ENCODE measurements around the gene DNAJB1. TPM values are rescaled to one million over a fixed set of nuclear protein-coding genes. Genes with fewer than 3 reads are reported as not detected.

The DNAJB1 gene

DNA sequence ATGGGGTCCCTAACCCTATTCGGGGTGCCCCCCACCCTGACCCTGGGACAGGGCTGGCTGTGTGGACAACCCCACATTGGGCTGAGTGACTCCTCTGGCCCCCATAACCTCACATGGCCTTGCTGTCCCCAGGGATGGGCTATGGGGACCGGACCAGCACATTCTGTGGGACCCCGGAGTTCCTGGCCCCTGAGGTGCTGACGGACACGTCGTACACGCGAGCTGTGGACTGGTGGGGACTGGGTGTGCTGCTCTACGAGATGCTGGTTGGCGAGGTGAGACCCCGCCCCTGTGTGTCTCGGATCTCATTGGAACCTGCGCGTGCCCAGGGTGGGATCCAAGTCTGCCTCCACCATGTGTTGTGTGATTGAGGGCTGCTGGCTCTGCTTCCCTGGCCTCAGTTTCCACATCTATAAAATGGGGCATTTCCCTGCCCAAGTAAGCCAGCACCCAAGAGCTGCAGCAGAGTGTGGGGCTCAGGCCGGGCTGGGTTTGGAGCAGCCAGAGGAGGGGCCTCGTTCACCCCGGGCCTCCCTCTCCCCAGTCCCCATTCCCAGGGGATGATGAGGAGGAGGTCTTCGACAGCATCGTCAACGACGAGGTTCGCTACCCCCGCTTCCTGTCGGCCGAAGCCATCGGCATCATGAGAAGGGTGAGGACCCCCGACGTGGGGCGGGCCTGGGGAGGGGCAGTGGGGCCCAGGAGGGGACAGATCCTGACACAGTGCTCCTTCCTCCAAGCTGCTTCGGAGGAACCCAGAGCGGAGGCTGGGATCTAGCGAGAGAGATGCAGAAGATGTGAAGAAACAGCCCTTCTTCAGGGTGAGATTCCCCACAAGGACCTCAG lies 47.9 kb downstream of the DNAJB1 start:
- Histone ChIP-seq H3K23ac (ENCODE audit: low read length in 2 of 2) (no peak overlapping the region), H3K27ac (ENCODE audit: low read length, poor library complexity, severe bottlenecking) (no peak overlapping the region), H4K8ac (ENCODE audit: low read length) (no peak overlapping the region), H3K14ac (ENCODE audit: low read length in 2 of 2) (no peak overlapping the region), H3K18ac (ENCODE audit: low read depth in 1 of 2, low read length in 2 of 2) (no peak overlapping the region), H2BK120ac (ENCODE audit: low read depth, low read length) (no peak overlapping the region), H2BK5ac (ENCODE audit: low read depth, low read length, poor library complexity, severe bottlenecking) (no peak overlapping the region), H3K4me2 (ENCODE audit: low read length, poor library complexity, severe bottlenecking) (no peak overlapping the region), H2AFZ (ENCODE audit: low read depth, low read length) (no peak overlapping the region), H3K4me3 (ENCODE audit: insufficient read depth in 1 of 2, low read depth in 1 of 2, low read length in 2 of 2) (no peak overlapping the region), H2BK12ac (ENCODE audit: low read length in 2 of 2) (no peak overlapping the region), H3K36me3 (ENCODE audit: control insufficient read depth in 1 of 2, insufficient read depth in 2 of 2, low read depth in 1 of 2, low read length in 2 of 2) (peaks cover 42 to 73% of the 10 kb centered on the region in 2 experiments), H2BK15ac (ENCODE audit: low read depth, poor library complexity, severe bottlenecking) (no peak overlapping the region), H3K27me3 (ENCODE audit: control insufficient read depth in 1 of 2, insufficient read depth in 1 of 2, low read length in 2 of 2) (peaks cover 0 to 17% of the 10 kb centered on the region in 2 experiments), H3K4ac (ENCODE audit: low read depth in 1 of 2, low read length in 2 of 2) (no peak overlapping the region), H3K79me1 (replicated peaks; ENCODE audit: low read length, poor library complexity, severe bottlenecking) (no peaks in the 10 kb centered on the region), H2AK5ac (ENCODE audit: low read length, severe bottlenecking) (no peak overlapping the region), H3K9me3 (ENCODE audit: control insufficient read depth, low read length) (no peaks in the 10 kb centered on the region), H3K4me1 (ENCODE audit: control insufficient read depth, insufficient read depth, low read depth, low read length) (peaks cover 17% of the 10 kb centered on the region), H4K91ac (ENCODE audit: low read length) (no peak overlapping the region), H3K9ac (ENCODE audit: low read length) (no peak overlapping the region)
- 91% methylated on average over 31 of the region's 32 CpGs for WGBS
- DNase-seq: no peak

DNA sequence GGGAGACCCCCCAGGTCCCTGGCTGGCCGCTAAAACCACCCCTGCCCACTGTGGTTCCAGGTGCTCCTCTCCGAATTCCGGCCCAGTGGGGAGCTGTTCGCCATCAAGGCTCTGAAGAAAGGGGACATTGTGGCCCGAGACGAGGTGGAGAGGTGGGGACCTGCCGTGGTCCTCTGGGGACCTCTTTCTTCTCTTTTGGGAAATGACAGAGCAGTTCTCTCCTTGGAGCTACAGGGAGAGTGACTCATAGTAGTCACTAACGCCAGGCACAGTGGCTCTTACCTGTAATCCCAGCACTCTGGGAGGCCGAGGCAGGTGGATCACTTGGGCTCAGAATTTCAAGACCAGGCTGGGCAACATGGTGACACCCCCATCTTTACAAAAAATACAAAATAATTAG lies 50.4 kb downstream of the DNAJB1 start:
- 87% methylated on average over 8 of the region's 9 CpGs for WGBS
- no peak for DNase-seq

GRCh38 chr19:14467391-14467790 lies 50.8 kb downstream of the DNAJB1 start:
- Histone ChIP-seq H3K79me1 (replicated peaks; ENCODE audit: low read length, poor library complexity, severe bottlenecking) (peaks cover 3% of the 10 kb centered on the region), H3K14ac (ENCODE audit: low read length in 2 of 2) (no peak overlapping the region), H4K91ac (ENCODE audit: low read length) (no peak overlapping the region), H3K4ac (ENCODE audit: low read depth in 1 of 2, low read length in 2 of 2) (no peak overlapping the region), H2BK5ac (ENCODE audit: low read depth, low read length, poor library complexity, severe bottlenecking) (no peak overlapping the region), H3K4me3 (ENCODE audit: insufficient read depth in 1 of 2, low read depth in 1 of 2, low read length in 2 of 2) (no peak overlapping the region), H2BK15ac (ENCODE audit: low read depth, poor library complexity, severe bottlenecking) (no peak overlapping the region), H2AK5ac (ENCODE audit: low read length, severe bottlenecking) (no peak overlapping the region), H3K27ac (ENCODE audit: low read length, poor library complexity, severe bottlenecking) (no peak overlapping the region), H2BK120ac (ENCODE audit: low read depth, low read length) (no peak overlapping the region), H3K9me3 (ENCODE audit: control insufficient read depth, low read length) (no peaks in the 10 kb centered on the region), H3K4me1 (ENCODE audit: control insufficient read depth, insufficient read depth, low read depth, low read length) (peaks cover 8% of the 10 kb centered on the region), H3K18ac (ENCODE audit: low read depth in 1 of 2, low read length in 2 of 2) (no peak overlapping the region), H3K36me3 (ENCODE audit: control insufficient read depth in 1 of 2, insufficient read depth in 2 of 2, low read depth in 1 of 2, low read length in 2 of 2) (peaks cover 68 to 82% of the 10 kb centered on the region in 2 experiments), H4K8ac (ENCODE audit: low read length) (no peak overlapping the region), H3K9ac (ENCODE audit: low read length) (no peak overlapping the region), H2BK12ac (ENCODE audit: low read length in 2 of 2) (no peak overlapping the region), H3K4me2 (ENCODE audit: low read length, poor library complexity, severe bottlenecking) (no peak overlapping the region), H2AFZ (ENCODE audit: low read depth, low read length) (no peak overlapping the region), H3K27me3 (ENCODE audit: control insufficient read depth in 1 of 2, insufficient read depth in 1 of 2, low read length in 2 of 2) (peaks cover 0 to under 1% of the 10 kb centered on the region in 2 experiments), H3K23ac (ENCODE audit: low read length in 2 of 2) (no peak overlapping the region)
- 90% methylated on average over 10 of the region's 12 CpGs for WGBS
- DNase-seq: no peak

More for the DNA sequence above, 50.4 kb downstream of the DNAJB1 start:
- Histone ChIP-seq H3K79me1 (replicated peaks; ENCODE audit: low read length, poor library complexity, severe bottlenecking) (peaks cover 3% of the 10 kb centered on the region), H2BK5ac (ENCODE audit: low read depth, low read length, poor library complexity, severe bottlenecking) (no peak overlapping the region), H3K4ac (ENCODE audit: low read depth in 1 of 2, low read length in 2 of 2) (no peak overlapping the region), H3K4me1 (ENCODE audit: control insufficient read depth, insufficient read depth, low read depth, low read length) (peaks cover 12% of the 10 kb centered on the region), H3K27me3 (ENCODE audit: control insufficient read depth in 1 of 2, insufficient read depth in 1 of 2, low read length in 2 of 2) (peaks cover 0 to 5% of the 10 kb centered on the region in 2 experiments), H3K14ac (ENCODE audit: low read length in 2 of 2) (no peak overlapping the region), H2BK120ac (ENCODE audit: low read depth, low read length) (no peak overlapping the region), H2BK12ac (ENCODE audit: low read length in 2 of 2) (no peak overlapping the region), H2BK15ac (ENCODE audit: low read depth, poor library complexity, severe bottlenecking) (no peak overlapping the region), H4K91ac (ENCODE audit: low read length) (no peak overlapping the region), H3K9ac (ENCODE audit: low read length) (no peak overlapping the region), H4K8ac (ENCODE audit: low read length) (no peak overlapping the region), H2AK5ac (ENCODE audit: low read length, severe bottlenecking) (no peak overlapping the region), H3K18ac (ENCODE audit: low read depth in 1 of 2, low read length in 2 of 2) (no peak overlapping the region), H3K9me3 (ENCODE audit: control insufficient read depth, low read length) (no peaks in the 10 kb centered on the region), H3K4me2 (ENCODE audit: low read length, poor library complexity, severe bottlenecking) (no peak overlapping the region), H3K4me3 (ENCODE audit: insufficient read depth in 1 of 2, low read depth in 1 of 2, low read length in 2 of 2) (no peak overlapping the region), H2AFZ (ENCODE audit: low read depth, low read length) (no peak overlapping the region), H3K27ac (ENCODE audit: low read length, poor library complexity, severe bottlenecking) (no peak overlapping the region), H3K36me3 (ENCODE audit: control insufficient read depth in 1 of 2, insufficient read depth in 2 of 2, low read depth in 1 of 2, low read length in 2 of 2) (peaks cover 64 to 78% of the 10 kb centered on the region in 2 experiments), H3K23ac (ENCODE audit: low read length in 2 of 2) (no peak overlapping the region)

Small RNA genes within 50 kb of the gene (small RNA-seq; reads per million reads assigned to genes)
- not detected for gene SNRPGP15 (ENCODE audit: low read depth)
